GM21529 (cell line): ENCODE results near the gene TSHZ2.

Experiments used
- ATAC-seq: cut with Tn5 transposase; IDR thresholded peaks from one replicate; pipeline ENCODE4 v1.9.1; 2021; ENCODE audit not compliant: unreplicated experiment

The TSHZ2 gene, protein sequence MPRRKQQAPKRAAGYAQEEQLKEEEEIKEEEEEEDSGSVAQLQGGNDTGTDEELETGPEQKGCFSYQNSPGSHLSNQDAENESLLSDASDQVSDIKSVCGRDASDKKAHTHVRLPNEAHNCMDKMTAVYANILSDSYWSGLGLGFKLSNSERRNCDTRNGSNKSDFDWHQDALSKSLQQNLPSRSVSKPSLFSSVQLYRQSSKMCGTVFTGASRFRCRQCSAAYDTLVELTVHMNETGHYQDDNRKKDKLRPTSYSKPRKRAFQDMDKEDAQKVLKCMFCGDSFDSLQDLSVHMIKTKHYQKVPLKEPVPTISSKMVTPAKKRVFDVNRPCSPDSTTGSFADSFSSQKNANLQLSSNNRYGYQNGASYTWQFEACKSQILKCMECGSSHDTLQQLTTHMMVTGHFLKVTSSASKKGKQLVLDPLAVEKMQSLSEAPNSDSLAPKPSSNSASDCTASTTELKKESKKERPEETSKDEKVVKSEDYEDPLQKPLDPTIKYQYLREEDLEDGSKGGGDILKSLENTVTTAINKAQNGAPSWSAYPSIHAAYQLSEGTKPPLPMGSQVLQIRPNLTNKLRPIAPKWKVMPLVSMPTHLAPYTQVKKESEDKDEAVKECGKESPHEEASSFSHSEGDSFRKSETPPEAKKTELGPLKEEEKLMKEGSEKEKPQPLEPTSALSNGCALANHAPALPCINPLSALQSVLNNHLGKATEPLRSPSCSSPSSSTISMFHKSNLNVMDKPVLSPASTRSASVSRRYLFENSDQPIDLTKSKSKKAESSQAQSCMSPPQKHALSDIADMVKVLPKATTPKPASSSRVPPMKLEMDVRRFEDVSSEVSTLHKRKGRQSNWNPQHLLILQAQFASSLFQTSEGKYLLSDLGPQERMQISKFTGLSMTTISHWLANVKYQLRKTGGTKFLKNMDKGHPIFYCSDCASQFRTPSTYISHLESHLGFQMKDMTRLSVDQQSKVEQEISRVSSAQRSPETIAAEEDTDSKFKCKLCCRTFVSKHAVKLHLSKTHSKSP (N-terminal part only)

DNA sequence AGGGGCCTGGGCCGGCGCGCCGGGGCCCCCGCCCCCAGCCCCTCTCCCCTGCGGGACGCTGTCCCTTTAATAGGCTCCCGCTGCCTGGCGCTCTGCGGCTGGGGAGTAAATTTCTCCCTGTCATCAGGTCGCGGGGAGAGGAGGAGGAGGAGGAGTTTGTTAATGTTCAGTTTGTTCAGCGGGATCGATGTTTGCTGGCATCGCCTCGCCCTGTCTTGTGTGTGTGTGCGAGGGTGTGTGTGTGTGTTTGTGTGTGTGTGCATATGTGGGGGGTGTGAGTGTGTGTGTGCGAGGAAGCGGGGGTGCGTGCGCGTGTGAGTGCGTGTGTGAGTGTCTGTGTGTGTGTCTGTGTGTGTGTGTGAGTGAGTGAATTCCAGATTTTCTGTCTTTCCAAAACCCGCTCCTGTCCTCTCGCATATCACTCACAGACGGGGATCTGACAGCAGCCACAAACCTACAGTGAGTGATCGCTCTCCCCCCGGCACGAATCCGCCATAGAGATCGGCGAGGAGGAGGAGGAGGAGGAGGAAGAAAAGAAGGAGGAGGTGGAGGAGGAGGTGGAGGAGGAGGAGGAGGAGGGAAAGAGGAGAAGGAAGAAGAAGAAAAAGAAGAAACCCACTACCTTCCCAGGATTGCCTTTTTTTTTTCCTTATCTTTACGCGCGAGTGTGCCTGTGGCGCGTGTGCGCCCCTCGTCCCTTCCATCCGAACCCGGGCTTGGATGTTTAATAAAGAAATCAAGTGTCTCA is at the start of gene TSHZ2:
Gene TSHZ2, plus strand, starts transcription at position 169 of the 748 bp plus-strand sequence. CDS start 936 bp downstream, outside the sequence.
- ATAC-seq = no peak

DNA sequence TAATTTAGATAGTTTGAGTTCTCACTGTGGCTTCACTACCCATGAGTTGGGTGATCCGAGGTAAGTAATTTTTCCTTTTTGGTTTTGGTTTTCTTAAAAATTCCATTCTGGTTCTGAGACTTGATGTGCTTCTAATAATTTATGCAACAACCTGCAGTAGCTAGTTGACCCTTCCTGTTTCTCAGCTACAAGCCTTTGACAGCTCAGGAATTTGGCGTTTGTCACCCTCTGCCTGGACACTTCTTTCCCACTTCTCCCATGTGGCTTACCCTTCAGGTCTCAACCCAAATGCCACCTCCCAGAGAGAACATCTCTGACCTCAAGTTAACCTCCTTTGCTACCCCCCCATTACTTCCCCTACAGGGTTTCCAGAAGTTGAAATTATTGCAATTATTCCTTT is 49.7 kb upstream of the TSHZ2 start:
- no peak for ATAC-seq

DNA sequence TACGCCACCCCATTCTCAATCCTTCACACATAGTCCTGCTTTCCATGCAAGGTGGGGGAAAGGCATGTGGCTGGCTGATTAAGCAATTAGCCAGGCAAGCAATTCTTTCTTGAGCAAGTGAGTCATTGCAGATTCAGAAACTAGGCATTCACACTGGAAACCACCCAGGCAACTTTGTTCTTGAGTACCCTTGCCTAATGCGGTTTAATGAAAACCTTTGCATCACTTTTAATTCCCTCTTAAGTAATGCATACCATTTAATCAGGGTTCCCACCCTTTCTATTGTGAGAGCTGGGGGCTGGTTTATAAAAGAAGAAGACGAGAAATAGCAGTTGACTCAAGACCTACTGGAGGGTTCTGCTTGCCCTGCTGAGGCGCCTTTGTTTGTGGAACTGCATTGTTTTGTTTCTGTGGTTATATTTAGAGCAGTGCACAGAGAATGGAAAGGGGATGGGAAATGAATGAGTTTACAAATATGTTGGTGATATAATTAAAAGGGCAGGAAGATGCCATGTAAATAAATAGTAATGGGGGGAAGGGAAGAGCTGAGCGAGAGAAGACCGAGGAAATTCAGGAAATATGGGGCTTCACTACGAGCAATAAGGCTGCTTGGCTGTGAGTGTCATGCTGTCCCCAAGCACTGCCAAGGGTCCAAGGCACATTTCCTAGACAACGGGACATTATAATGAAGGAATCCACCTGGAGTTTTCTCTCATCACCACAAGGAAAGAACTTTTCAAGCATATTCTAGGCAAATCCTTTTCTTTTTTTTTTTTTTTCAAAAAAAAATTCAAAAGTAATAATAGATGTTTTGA is 48.8 kb upstream of the TSHZ2 start:
- ATAC-seq = no peak

DNA sequence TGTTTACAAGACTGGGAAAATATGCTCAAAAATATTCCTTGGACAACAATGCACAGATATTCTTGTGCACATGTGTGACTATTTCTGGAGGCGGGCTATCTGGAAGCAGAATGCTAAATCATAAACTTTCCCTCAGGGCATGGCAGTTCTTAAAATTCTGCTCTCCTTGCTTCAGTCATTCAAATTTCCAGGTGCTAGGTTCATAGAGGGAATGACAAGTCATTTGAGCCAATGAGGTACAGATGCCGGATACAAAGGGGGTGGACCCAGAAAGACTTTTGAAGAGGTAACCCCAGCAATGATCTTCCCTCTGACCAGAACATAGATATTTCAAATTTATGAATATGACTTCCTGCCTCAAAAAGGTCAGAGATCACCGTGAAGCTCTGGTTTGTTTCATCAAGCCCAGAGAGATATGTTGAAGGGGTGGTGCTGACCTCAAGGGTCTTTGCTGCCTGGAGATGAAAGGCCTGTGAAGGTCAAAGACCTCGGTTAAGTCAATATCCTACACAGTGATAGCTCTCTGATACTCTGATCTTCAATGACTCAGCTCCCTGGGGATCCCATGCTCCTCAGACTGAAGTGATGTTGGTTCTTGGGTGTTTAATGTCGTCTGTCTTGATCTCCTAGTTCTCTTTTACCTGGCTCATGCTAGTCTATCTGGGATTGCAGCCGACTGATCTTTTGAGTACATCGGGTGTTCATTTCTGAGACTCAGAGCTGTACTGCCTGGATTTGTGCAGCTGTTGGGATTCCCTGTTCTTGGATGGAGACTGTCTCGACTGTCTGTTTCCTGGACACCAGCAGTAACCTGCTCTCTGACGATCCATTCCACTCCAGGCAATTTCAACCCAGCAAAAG is 47.5 kb upstream of the TSHZ2 start:
- ATAC-seq = no peak

DNA sequence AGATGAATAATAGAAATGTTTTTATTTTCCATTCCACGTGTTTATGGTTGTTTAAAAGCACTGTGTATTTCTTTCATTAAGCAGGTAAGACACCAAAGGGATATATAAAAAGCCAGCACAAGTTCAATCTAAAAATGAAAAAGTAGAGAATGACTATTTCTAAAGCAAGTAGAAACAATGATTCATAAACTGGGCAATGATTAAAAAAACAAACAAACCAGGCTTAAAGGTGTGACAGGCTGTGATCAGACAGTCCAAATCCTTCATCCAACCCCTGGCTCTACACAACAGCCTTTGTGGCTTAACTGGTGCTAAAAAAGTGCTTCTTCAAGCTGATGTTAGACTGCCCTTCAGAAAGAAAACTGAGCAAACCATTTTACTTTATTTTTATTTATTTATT is 45.7 kb upstream of the TSHZ2 start:
- ATAC-seq = no peak

DNA sequence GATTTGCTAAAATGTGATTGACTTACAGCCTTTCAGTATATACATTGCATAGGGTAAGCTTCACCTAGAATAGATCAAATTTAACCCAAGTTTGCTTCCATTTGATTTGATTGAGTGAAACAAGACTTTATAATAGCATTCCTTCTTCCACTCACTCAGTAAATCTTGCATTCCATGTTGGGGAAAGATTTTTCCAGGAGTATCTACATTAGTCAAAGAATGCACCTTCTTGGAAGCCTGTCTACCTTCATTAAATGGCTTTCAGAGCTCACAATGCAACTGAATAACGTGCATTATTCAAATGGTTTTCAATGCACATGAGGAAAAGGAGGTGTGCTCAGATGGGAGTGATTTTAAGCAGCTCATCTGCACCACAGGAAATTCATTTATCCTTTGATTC is 38.3 kb upstream of the TSHZ2 start:
- no peak for ATAC-seq

DNA sequence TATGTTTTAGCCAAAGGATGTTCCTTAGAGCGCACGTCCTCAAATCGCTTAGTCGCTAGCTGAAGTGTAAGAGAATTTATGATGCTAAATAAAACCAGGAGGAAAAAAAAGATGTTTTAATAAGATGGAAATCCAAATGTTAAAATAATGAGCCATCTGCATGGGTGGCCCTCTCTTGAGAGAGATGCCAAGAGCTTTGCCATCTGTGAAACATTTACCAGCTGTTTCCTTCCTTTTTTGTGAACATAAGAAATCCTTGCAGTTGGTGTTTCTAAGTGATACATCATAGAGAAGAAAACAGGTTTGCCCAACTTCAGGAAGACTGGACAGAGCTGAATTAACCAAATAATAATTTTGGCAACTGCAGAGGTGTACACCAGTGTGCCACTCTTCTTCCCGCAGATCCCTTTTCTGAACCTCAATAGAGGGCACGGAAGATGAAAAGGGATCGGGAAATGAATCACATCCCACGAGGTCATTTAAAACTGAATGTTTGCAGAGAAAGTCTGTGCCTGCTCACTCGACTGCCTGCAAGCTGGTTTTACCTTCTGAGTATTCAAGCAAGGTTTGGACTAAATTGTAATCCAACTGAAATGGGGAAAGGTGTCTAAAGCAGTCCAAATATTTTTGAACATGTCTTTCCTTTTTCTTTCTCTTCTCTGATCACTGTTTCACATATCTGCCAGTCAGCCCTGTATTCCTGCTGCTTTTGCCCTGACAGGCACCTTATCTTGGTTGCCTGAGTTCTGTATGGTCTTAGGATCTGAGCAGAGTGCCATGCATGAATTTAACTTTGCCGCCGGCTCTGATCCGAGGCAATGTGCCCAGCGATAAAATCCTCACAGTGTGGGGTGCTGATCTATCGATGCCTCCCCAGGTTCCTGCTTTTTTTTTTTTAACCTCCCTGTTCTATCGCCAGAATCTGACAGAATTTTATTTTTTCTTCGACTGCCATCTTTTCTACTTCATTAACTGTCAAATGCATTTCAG is 35.5 kb upstream of the TSHZ2 start:
- ATAC-seq = no peak

DNA sequence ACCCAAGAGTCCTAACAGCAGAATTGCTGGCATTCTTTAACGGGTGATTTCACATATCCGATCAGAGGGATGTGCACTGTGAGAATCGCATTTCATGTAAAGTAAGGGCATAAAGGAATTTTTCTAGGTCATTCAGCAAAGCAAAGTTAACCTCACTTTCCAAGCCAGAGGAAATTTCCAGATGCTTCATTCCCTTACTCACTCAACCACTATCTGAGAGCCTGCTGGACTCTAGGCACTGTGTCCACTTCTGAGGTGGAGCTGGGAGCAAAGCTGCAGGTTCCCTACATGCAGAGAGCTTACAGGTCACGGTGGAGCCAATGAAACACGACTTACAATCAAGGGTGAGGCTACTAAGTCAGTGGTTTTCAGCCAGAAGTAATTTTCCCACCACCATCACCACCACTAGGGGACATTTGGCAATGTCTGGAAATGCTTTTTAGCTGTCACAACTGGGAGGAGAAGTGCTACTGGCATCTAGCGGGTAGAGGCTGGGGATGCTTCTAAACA is 34.5 kb upstream of the TSHZ2 start:
- no peak for ATAC-seq

DNA sequence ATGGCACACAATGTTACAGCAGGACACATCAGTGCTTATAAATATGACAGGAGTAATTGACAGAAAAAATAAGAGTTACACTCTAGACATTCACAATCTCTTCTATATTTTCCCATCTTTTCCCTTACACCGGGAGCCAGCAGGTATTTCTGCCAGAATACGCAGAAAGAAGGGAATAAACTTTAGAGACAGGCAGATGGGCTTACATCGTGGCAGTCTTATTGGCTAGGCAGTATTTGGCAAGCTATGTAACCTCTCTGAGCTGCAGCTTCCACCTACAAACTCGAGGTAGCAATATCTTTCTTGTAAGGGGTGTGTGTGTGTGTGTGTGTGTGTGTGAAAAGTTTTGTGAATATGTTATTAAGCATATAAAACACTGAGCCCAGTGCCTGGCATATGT is 33.0 kb upstream of the TSHZ2 start:
- no peak for ATAC-seq

DNA sequence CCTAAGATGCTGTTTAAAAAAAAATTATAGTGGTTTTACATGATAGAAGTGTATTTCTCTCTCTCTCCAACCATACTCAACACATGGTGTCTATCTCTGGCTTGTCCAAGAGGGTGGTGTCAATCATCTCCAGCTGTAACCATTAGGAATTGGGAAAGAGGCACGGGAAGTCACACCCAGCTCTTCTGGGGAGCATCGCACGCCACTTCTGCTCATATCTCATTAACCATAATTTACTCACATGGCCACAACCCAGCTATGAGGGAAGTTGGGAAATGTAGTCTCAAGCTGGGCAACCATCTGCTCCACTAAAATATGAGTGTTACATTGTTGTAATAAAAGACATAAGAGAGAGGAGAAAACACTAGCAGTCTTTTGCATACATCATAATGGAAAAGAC is 30.4 kb upstream of the TSHZ2 start:
- no peak for ATAC-seq

DNA sequence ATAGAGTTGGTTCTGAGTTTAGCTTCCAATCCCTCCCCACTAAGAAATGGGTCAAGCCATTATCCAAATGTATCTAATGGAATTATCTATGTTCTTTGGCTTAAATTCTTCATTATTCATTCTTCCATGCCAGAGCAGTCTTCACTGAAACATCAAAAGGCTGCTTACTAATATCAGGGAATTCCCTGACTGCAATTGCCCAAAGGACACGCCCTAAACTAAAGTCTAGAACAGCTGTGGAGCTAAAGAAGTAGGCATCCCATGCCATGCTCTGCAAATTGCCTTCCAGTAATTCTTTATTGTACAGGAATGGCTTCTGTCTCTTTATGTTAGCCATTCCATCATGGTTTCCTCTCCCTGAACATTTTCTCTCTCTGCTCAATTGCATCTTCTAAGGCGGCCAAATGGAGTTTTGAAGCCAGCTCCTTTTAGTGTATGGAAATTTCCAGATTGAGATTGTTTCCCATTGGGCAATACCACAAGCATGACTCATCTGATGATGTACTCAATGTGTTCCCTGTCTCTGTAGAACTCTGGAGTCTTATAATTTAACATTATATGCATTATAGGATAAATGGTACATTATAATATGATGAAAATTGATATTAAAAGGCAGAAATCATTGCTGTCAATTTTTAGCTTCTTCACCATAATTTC is 28.8 kb upstream of the TSHZ2 start:
- no peak for ATAC-seq

DNA sequence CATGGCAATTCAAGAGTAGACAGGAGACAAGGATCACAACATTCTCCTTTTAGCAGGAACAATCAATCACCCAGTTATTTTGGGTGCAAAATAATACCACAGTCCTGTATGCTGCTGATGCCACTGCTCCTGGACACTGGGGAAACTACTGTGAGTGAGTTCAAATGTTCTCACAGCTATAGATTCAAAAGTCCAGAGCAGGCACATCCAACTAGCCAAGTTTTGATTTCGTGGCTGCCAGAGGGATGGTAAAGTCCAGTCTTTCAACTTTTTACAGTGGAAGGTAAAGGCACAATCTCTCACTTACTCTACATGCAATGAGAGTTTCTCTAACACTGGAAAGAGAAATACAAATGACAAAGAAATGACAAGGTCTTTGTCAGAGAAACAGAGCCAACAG is 26.9 kb upstream of the TSHZ2 start:
- ATAC-seq = no peak

DNA sequence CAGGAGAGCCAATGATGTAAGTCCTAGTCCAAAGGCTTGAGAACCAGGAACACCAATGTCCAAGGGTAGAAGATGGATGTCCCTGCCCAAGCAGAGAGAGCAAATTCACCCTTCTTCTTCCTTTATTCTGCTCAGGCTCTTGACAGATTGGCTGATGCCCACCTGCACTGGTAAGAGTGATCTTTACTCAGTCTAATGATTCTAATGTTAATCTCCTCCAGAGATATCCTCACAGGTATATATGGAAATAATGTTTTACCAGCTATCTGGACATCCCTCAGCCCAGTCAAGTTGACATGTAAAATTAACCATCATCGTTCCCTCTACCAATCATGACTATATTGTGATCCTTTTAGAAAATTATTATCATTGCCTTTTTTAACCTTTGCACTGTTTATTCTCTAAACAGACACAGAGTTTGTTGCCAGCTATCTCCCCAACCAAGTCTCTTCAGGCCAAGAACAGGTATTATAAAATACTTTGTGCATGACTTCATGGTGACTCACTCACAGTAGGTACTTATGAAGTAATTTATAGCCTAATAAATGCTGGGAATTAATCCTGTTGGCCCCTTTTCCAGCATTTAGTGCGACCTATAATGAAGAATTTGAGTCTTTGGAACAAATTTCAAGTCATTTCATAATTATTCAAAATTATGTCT is 26.2 kb upstream of the TSHZ2 start:
- no peak for ATAC-seq

DNA sequence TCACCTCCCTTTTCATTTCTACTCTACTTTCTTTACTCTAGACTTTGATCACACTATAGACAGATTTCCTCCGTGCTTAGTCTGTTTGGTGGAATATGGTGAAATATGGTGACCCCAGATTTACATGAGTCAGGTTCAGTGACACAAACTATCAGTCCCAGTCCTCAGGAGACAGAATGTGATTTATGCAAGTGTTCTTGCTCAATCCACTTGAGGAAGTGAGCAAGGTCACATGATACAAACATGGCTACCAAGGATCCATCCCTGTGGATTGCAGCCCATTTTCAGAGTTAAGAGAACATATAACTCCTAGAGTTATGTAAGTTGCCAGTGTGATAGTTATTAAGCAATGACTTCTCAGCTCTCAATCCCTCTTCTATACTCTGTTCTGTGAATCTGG is 23.7 kb upstream of the TSHZ2 start:
- ATAC-seq = no peak

DNA sequence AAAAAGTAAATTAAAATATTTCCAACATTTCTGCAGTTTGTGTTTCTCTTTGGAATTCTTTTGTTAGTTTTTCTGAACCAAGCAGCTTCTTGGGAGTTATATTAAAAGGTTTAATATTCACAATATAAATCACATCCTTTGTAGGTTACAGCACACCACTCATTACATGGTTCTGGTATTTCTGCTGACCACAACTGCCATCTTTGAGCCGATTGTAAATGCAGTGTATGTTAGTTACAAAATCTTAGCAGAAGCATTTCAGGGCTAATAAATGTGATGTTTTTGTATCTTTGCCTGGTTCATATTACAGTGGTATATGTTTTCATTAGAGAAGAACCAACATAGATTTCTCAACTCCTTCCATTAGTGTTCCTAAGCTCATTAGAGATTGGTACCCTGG is 19.1 kb upstream of the TSHZ2 start:
- no peak for ATAC-seq

DNA sequence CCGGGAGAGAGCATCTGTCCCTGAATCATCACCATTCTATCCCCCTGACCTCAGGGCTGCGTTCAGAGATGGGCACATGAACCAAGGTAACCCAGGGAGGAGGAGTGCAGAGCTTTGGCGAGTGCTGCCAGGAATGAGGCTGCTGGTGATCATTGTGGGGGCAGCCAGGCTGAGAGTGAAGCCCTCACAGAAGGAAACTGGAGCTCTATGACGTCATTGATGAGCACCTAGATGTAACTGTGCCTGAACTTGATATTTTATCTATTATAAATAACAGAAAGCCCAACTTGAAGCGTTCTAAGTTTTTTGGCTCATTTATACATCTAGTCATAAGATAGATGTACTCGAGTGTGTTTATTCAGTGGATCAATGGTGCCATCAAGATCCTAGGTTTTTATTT is 17.3 kb upstream of the TSHZ2 start:
- ATAC-seq = no peak

DNA sequence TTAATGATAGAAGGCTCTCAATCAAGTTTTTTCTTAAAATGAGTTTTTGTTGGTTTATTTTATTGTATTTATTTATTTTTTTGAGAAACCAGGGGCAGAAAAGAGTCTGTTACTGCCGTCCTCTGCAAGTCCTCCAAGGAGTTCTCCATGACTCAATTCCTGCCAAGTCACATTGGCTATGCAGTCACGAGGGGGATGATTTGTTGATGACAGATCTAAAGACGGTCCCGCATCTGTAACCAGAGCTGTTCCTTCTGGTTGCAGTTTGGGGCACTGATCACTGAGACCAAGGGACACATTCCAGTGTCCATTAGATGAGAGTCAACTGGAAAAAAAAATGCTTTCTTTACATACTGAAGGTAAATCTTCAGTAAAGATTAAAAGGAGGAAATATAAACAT is 13.9 kb upstream of the TSHZ2 start:
- ATAC-seq = no peak
